GM21390 (cell line): ENCODE measurements around the gene BRAT1.
"Not testable (repeated sequence)": the region's sequence is repeated elsewhere in the genome, so short reads cannot be mapped to it uniquely, and the experiment has no call there.

ENCODE experiments used
- ATAC-seq: cut with Tn5 transposase; IDR thresholded peaks from one replicate; pipeline ENCODE4 v1.9.1; 2021; ENCODE audit not compliant: unreplicated experiment

BRAT1 gene

GRCh38 chr7:2539031-2539911, 16.1 kb downstream of the BRAT1 start:
- no peak for ATAC-seq

GRCh38 chr7:2537981-2538851, 17.1 kb downstream of the BRAT1 start:
- no peak for ATAC-seq

GRCh38 chr7:2535872-2536627, 19.3 kb downstream of the BRAT1 start:
- ATAC-seq, result not testable (repeated sequence)

- ATAC-seq, result not testable (repeated sequence)
These were observed 21.1 kb downstream of the BRAT1 start for GRCh38 chr7:2534214-2534613.

- not testable (repeated sequence) for ATAC-seq
These were observed 21.8 kb downstream of the BRAT1 start for GRCh38 chr7:2533566-2533965.

GRCh38 chr7:2532816-2533215, 22.5 kb downstream of the BRAT1 start:
- ATAC-seq, result not testable (repeated sequence)

GRCh38 chr7:2532199-2532772, 23.0 kb downstream of the BRAT1 start:
- not testable (repeated sequence) for ATAC-seq

- ATAC-seq, result not testable (repeated sequence)
These were observed 23.6 kb downstream of the BRAT1 start for GRCh38 chr7:2531796-2532110.

GRCh38 chr7:2530994-2531795, 24.1 kb downstream of the BRAT1 start:
- not testable (repeated sequence) for ATAC-seq

- ATAC-seq, result no peak
These were observed 25.0 kb downstream of the BRAT1 start for GRCh38 chr7:2530071-2530987.

- no peak for ATAC-seq
These were observed 25.9 kb downstream of the BRAT1 start for GRCh38 chr7:2529161-2530070.

- no peak for ATAC-seq
These were observed 26.7 kb downstream of the BRAT1 start for GRCh38 chr7:2528481-2529095.

GRCh38 chr7:2527505-2528467, 27.5 kb downstream of the BRAT1 start:
- ATAC-seq, result no peak

GRCh38 chr7:2526659-2527504, 28.4 kb downstream of the BRAT1 start:
- no peak for ATAC-seq
